NAMALWA (cell line): Measurements from ENCODE around the gene P3H4.

Experiments used
- DNase-seq: peaks from one replicate; pipeline ENCODE4 v3.0.0-alpha.2; 2015; ENCODE audit warnings: low spot score

The P3H4 gene

DNA sequence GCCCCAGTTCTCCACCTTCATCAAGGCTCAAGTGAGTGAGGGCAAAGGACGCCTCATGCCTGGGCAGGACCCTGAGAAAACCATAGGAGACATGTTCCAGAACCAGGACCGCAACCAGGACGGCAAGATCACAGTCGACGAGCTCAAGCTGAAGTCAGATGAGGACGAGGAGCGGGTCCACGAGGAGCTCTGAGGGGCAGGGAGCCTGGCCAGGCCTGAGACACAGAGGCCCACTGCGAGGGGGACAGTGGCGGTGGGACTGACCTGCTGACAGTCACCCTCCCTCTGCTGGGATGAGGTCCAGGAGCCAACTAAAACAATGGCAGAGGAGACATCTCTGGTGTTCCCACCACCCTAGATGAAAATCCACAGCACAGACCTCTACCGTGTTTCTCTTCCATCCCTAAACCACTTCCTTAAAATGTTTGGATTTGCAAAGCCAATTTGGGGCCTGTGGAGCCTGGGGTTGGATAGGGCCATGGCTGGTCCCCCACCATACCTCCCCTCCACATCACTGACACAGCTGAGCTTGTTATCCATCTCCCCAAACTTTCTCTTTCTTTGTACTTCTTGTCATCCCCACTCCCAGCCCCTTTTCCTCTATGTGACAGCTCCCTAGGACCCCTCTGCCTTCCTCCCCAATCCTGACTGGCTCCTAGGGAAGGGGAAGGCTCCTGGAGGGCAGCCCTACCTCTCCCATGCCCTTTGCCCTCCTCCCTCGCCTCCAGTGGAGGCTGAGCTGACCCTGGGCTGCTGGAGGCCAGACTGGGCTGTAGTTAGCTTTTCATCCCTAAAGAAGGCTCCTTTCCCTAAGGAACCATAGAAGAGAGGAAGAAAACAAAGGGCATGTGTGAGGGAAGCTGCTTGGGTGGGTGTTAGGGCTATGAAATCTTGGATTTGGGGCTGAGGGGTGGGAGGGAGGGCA is 10.7 kb upstream of the P3H4 start:
- DNase-seq: no peak

DNA sequence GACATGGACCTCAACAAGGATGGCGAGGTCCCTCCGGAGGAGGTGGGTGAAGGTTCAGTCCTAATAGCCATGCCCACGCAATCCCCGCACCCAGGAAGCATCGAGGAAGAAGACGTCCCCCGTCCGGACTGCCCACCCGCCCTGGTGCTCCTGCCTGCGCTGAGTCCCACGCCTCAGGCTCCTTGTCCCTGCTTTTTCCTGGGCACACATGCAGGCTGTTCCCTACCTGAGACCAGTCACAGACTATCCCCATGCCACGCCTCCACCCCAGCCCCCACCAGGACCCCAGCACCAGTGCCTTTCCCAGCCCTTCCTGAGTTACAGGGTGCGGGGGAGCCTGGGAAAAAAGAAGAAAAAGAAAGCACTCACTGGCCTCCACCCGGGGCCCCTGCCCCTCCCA is 10.0 kb upstream of the P3H4 start:
- no peak for DNase-seq

DNA sequence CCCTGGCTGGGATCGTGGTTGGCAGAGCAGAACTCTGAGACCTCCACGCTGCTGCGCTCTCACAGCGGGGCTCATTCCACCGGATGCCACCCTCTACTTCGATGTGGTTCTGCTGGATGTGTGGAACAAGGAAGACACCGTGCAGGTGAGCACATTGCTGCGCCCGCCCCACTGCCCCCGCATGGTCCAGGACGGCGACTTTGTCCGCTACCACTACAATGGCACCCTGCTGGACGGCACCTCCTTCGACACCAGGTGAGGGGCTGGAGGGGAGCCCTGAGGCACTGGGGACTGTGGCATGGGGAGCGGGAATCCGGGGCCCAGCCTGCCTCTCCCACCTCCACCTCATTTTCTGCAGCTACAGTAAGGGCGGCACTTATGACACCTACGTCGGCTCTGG is 6.3 kb upstream of the P3H4 start:
- DNase-seq: no peak

DNA sequence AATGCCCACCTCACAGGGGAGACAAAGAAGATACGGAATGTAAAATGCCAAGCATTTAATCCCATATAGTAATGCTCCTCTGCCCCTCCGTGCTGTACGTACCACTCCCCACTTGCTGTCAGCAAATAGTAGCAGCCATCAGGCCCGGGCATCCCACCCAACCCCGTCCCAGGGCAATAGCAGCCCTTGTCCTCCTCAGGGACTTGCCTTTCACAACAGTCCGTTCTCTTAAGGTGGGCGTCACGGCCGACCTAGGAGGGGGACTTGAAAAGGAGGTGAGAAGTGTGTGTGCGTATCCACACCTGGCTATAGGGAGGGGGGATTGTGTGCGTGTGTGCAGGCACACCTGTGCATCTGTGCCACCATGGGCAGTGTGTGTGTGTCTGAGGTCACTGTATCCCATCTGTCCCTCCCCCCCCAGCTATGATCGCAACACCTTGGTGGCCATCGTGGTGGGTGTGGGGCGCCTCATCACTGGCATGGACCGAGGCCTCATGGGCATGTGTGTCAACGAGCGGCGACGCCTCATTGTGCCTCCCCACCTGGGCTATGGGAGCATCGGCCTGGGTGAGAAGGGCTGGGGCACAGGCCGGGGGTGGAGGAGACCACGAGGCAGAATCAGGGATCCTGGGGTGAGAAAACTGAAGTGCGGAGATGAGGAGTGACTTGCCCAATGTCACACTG is 5.0 kb upstream of the P3H4 start:
- DNase-seq: no peak

DNA sequence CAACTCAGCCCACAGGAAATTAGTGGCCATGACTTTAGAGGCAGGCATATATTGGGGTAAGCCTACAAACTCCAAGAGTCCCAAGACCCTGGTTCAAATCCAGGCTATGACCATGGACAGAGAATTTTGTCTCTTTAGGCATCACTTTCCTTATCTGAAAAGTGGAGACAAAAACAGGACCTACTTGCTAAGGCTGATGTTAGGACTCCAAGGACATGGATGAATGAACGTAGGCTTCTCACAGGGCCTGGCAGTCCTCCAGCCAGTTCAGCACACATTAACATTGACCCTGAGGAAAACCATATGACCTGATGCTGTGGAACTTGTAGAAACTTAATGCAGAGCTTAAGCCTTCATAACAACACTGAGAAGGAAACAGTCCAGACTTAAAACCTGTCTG is 2.4 kb upstream of the P3H4 start:
- DNase-seq: no peak

DNA sequence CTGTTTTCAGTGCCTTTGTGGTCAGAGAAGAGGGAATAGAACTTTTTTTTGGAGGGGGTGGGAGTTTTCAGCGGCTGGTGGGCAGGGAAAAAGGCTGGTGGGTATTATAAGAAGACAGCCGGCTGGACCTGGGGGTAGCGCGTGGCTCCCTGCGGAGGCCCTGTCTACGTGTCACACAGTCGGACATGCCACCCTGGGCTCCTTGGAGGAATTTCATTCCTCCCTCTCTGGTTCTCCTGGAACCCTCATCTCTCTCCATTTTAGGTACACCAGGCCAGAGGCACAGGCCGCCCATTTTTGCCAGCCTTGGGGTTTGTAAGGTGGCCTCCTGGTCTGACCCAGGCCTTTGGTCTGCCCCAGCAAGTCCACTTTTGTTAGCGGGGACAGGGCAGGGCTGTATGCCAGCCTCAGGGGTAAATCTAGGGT is 2.0 kb upstream of the P3H4 start:
- DNase-seq: no peak

DNA sequence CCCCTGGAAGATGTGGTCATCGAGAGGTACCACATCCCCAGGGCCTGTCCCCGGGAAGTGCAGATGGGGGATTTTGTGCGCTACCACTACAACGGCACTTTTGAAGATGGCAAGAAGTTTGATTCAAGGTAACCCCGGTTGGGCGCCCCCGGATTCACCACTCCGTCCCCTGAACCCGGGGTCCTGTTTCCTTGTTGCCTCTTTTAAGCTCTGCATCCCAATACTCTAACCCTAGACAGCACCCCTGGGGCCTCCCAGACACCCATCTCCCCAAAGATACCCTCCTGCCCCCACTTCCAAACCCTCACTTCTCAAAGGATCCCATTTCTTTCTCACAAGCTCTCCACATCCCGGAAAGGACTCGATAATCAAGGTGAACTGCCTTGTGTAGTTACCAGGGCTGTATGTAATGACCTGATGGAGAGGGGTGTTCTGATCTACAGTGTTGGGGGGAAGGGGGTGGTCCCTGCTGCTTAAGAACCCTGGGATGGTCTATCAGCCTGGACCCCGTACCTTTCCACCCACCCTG is 1.5 kb upstream of the P3H4 start:
- DNase-seq: no peak

DNA sequence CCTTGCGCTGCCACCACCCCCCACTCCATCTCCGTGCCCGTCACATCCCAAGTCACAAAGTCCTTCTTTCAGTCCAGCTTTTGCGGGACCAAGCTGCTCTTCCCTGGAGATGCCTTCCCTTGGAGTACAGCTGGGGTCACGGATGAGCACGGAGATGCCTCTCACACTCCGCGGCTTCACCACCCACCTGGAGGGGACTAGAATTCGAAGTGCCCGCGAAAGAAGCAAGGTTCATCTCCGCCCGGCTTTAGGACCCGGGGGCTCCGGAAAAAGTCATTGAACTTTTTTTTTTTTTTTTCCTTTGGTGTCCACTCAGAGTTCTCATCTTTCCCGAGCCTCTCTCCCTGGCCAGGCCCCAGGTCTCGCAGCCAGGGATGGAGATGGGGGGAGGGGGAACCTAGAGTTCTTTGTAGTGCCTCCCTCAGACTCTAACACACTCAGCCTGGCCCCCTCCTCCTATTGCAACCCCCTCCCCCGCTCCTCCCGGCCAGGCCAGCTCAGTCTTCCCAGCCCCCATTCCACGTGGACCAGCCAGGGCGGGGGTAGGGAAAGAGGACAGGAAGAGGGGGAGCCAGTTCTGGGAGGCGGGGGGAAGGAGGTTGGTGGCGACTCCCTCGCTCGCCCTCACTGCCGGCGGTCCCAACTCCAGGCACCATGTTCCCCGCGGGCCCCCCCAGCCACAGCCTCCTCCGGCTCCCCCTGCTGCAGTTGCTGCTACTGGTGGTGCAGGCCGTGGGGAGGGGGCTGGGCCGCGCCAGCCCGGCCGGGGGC is 817 bp upstream of the P3H4 start, which contains the start of gene FKBP10:
Gene FKBP10 (plus strand): TSS at position 624 of the 771 bp plus-strand sequence. CDS start 31 bp downstream, at position 655.
- peak; percentile 48 for DNase-seq

DNA sequence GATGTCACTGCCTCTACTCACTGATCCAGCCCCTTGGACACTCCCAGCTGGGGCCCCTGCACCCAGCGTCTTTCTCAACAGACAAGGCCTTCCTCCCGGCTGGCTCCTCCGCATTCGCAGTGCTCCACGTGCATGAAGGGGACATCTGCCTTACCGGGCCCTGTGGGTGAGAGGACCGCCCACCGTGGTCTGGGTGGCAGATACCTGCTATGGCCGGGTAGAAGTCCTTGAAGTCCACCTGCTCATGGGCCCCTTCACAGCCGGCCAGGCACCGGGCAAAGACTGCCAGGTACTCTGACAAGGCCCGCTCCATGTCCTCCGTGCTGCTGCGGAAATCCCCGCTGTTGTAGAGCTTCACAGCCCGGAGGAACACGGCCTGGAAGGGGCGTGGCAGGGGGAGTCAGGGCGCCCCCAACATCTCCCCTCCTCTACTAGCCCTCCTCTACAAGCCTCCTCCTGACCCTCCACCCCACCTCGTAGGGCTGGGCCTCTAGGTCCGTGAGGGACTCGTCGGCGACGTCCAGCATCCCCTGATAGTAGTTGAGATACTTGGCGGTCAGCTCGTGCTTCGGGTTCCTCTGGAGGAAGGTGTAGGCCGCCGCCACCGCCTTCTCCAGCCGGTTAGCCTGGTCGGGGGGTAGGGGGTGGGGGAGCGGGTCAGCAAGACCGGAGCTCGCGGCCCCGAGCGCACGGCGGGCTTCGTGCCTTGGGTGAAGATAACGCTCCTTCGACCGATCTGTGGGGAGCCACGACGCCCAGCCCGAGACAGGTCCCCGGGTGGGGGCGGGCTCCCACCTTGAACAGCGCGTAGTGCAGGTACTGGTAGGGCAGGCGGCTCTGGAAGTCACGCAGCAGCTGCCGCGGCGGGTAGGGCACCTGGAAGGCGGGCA is 845 bp downstream of the P3H4 start:
- DNase-seq: no peak

DNA sequence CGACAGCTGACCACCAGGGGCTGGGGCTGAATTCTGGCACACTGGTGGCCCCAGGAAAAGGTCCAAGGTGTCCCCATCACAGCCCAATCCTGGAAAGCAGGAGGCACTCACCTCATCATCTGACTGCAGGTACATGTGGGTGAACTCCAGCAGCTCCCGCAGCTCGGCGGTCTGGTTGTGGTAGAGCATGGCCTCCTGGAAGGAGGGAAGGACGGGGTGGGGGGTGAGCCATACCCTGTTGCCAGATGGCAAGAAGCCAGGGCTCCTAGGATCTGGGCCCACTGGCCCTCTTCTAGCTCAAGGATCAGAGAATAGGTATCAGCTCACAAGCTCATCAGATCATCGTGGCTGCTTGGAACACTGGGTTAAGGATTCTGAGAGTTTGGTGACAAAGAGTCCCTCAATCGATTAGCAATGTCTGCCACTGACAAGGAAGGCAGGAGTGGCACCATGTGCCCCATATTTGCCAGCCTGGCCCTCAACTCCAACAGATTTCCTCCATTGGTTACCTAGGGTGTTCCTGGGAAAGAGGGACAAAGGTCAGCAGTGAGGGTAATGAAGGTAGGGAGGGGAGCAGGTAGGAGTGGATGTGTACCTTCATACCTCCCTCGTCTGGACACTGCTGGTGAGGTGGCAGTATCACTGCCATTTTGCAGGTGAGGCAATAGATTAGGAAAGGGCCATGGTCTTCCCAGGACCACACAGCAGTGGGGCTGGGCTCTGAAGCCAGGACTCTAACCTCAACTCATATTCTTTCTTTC is 4.9 kb downstream of the P3H4 start:
- DNase-seq: no peak

DNA sequence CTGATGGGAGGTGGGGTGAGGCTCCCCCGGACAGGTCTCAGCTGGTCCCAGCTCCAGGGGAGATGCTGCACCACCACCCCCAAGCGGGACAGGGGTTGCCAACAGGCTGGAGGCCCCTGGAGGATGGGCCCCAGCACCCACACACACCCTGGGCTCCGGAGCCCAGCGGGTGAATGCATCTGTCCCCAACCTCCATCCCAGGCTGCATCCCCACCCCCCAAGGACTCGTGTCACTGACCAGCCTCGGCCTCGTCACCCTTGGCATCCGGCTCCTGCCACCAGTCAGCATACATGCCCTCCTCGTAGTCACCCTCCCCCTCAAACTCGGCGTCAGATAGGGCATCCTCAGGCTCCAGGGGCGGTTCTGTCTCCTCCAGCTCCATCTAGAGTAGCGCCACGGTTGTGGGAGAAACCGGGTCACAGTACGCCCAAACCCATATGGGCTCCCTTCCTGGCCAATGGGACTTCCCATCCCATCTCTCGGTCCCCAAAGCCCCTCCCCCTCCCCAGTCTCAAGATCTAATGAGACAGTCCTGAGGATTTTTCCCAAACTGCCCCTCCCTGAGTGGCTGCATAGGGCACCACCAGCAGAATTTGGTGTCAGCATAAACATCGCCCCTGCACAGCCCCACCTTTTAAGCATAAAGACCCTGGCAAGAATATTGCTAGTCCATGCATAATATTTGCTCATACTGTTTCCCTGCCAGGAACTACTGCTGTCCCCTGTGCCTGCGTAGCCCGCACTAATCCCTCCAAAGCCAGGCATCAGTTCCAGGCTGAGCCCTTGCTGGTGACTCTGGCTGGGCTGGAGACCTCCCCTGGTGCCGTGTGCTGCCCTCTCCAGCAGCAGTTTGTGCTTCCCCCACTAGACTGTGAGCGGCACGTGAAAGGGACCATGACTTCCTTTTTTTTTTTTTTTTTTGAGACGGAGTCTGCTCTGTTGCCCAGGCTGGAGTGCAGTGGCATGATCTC is 8.4 kb downstream of the P3H4 start:
- peak; percentile 73 for DNase-seq

DNA sequence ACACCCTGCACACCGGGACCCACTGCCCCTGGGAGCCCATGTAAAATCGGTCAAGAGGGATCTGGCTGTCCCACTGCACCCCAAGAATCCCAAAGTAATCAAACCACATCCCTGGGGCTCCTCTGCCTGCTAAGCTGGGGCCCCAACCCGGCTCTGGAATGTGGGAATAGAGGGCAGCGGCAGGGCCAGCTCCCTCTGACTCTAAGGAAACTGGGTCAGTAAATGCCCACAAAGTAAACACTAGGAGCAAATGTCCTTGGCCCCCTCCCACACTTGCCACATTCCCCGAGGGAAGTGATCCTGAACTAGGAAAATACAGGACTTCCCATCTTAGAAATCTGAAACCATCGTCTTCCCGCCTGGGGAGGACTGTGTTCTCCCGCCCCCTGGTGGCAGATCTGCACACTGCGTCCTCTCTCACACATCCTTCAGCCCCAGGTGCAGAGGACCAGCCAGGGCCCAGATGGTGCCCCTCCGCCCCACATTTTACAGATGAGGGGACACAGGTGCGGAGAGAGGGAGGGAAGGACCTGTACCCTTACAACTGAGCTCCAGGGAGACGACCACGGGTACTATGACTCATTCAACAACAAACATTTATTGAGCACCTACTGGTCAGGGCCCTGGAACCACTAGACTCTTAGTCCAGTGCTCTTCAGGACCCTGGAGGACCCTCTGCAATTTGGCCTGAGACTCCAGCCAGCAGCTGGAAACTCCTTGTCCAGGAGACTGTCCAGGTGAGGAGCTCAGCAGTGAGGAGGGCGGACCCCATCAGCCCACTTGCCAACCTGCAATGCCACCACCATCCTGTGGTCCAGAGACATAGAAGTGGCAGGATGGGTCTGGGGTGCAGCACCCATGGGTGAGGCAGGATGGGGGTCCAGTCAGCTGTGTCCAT is 10.1 kb downstream of the P3H4 start:
- peak; percentile 89 for DNase-seq

DNA sequence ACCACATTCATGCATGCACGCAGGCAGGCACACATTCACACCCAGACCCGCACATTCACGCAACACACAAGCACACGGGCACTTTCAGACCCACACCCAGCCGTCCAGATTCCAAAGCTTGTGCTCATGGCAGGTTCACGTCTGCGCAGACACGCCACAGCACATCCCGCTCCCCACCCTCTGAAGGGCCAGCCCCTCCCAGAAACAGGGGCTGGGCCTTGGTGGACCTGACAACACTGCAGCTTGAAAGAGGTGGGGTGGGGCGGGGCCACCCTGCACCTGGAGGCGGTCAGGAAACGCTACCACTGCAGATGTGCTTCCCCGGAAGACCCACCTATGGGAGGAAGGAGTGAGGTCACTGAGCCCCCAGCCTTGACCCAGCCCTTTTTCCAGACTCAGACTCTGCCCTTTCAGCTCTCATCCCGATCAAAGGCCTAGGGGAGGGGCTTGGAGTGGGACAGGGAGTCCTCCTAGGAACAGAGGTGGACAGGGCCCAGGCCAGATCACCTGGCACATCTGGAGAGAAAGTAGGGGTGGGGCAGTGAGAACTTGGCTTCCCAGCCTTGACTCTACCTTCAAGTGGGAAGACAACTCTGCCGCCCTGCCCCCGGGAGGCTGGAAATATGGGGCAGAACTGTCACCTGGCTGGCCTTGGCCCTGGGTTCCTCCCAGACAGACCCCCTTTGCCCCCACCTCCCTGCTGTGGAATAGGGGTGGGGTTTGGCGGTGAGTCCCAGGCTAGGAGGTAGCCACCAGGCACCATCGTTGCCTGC is 11.0 kb downstream of the P3H4 start:
- peak; percentile 55 for DNase-seq

DNA sequence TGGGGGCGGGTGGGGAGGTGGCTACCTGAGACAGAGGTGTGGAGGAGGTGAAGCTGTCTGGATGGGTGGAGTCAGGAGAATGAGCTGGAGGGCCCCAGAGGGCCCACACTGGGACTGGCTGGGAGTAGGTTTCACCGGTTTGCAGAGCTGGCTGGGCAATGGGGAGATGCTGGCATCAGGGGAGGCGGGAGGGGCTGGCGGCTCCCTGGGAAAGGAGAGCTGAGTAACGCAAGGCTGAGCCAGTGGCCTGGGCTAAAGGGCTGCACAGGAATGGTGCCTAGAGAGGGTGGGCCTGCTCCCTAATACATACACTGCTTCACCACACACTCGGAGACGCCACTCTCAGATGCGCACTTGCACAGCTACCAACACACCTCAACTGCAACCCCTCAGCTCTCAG is 12.4 kb downstream of the P3H4 start:
- no peak for DNase-seq

DNA sequence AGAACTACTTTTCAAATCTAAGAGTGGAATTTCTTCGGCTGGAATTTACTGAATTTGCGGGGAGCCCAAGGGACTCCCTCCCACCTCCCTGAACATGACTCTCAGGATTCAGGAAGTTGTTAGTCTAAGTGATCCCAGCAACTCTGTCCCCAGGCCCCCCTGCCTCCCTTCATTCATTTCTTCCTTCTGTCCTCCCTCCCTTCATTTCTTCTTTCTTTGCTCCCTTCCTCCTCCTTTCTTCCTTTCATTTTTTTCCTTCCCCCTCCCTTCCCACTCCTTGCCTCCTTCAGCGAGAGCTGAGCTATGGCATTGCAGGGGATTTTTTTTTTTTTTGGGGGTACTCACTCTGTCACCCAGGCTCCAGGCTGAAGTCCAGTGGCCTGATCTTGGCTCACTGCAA is 14.4 kb downstream of the P3H4 start:
- no peak for DNase-seq

DNA sequence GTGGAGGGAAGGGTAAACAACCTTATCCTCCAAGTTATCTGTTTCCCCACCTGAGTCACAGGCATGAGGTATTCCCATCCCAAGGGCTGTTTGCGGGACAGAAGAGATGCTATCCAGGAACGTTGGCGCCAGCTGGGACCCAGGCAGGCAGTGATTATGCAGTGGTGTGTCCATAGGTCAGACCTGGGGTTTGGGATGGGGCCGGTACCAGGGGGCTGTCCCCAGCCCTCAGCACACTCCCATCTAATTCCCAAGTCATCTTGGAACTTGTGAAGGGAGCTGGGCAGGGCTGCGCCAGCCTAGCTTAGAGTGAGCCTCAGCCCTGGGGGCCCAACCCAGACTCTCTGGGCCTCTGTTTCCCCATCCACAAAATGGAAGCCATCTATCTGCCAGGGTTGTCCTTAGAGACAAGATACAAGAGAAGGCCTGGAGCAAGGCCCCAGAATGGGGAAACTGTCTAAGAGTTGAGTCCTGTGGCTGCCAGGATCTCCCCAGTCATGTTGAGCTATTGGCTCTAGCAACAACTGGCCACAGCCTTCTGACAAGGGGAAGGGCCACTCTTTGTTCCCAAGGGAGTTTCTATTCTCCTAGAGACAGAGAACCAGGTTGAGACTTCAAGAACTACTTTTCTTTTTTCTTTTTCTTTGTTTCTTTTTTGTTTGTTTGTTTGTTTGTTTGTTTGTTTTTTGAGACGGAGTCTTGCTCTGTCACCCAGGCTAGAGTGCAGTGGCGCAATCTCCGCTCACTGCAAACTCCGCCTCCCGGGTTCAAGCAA is 15.4 kb downstream of the P3H4 start:
- no peak for DNase-seq

DNA sequence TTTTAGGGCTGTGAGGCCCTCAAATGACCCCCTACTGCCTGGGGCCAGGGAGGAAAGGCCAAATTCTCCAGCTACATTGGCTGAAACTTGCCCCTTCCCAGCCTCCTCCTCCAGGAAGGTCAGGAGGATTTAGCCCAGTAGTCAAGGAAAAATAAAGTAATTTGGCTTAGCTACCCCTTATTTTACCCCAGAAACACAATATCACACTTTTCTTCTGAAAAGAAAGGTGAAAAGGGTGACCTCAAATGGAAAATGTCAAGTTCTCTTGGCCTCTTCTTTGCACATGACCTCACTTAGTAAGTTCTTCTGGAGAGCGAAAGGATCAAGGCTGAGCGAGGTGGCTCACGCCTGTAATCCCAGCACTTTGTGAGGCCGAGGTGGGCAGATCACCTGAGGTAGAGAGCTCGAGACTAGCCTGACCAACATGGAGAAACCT is 17.2 kb downstream of the P3H4 start:
- no peak for DNase-seq
